Kidney (tissue), 14 donors: ENCODE measurements around the gene RNF112. TPM values are rescaled to one million over a fixed set of nuclear protein-coding genes. Genes with fewer than 3 reads are reported as not detected.
"Not testable (repeated sequence)": the region's sequence is repeated elsewhere in the genome, so short reads cannot be mapped to it uniquely, and the experiment has no call there.

Experiments used
- DNase-seq, 5 donors: peaks; one replicate each; pipeline ENCODE4 v3.0.0-alpha.2; 2013 to 2020
- FAIRE-seq: peaks from 2 replicates; lab custom pipeline; 2012; peaks lifted over from hg19 to GRCh38; lab: Jason Lieb, UNC
- H3K27ac ChIP-seq, 2 donors: one replicate each; pipeline ENCODE4 v1.7.0; 2013; ENCODE audit warnings: low read depth in 2 of 2, low read length in 2 of 2, inconsistent platforms in 1 of 2
- H3K27me3 ChIP-seq: one replicate; pipeline ENCODE4 v1.7.1; 2013; ENCODE audit warnings: low read length, inconsistent platforms; ENCODE audit not compliant: control insufficient read depth, insufficient read depth
- H3K36me3 ChIP-seq, 3 donors: one replicate each; pipeline versions ENCODE4 v1.7.0 to v1.7.1; 2013; ENCODE audit warnings: low read length in 3 of 3, control low read depth in 1 of 3, inconsistent platforms in 1 of 3; ENCODE audit not compliant: insufficient read depth in 3 of 3, control insufficient read depth in 2 of 3
- H3K4me1 ChIP-seq, 3 donors: one replicate each; pipeline versions ENCODE4 v1.7.0 to v1.7.1; 2013; ENCODE audit warnings: low read length in 3 of 3, inconsistent platforms in 1 of 3, low read depth in 1 of 3; ENCODE audit not compliant: control insufficient read depth in 2 of 3, insufficient read depth in 2 of 3
- H3K4me3 ChIP-seq, 3 donors: one replicate each; pipeline versions ENCODE4 v1.7.0 to v1.8.1; 2013; ENCODE audit warnings: low read length in 3 of 3, control low read depth in 1 of 3, inconsistent platforms in 1 of 3
- H3K9ac ChIP-seq, 3 donors: one replicate each; pipeline versions ENCODE4 v1.7.0 to v1.7.1; 2013; ENCODE audit warnings: low read length in 3 of 3, control low read depth in 1 of 3, inconsistent platforms in 1 of 3
- H3K9me3 ChIP-seq, 3 donors: one replicate each; pipeline versions ENCODE4 v1.7.0 to v1.7.1; 2013; ENCODE audit warnings: low read length in 3 of 3, control low read depth in 1 of 3, inconsistent platforms in 1 of 3; ENCODE audit not compliant: control insufficient read depth in 2 of 3, insufficient read depth in 1 of 3
- CTCF ChIP-seq: IDR thresholded peaks from 3 replicates; pipeline ENCODE4 v1.5.1; 2012; ENCODE audit warnings: mild to moderate bottlenecking, moderate library complexity, borderline replicate concordance; ENCODE audit not compliant: insufficient read depth; ENCODE audit errors: extremely low read depth
- intact Hi-C: fragments of 100-400 bp; cut with DNase I; formaldehyde crosslinking; loops from one replicate; pipeline ENCODE4 v1.11.1; 2022
- polyA plus RNA-seq: library from polyadenylated mRNA; stranded (reverse); fragments of 350-450 nt; fragmentation: Illumina TruSeq; extraction: RNeasy Lipid Tissue Mini Kit (QIAGEN cat#74804); gene quantifications from one replicate; pipeline ENCODE4 v1.2.3, GENCODE V29; 2014; ENCODE audit warnings: low read depth, low replicate concordance; ENCODE audit not compliant: insufficient read depth
- total RNA-seq: library from RNA; stranded (reverse); fragmentation: NEBNext Ultra II Directional; extraction: Animal tissue kit (Norgen Biotek cat#: 25700); gene quantifications from one replicate; pipeline ENCODE4 v1.2.1, GENCODE V29; 2021
- donor health status: control.
- donor health status: control.
- donor health status: control.
- donor health status: control.
- donor health status: control.
- donor health status: DM: yes; HTN: yes; CAD: no.
- donor health status: Normal renal cell carcinoma (clear cell type).

RNF112 gene
- total and polyA plus RNA-seq, 2 donors from 2014 or later: 0.99 to 7.3 TPM

- H3K9me3 ChIP-seq: no peaks in the 10 kb centered on the region
- H3K36me3 ChIP-seq: no peaks in the 10 kb centered on the region
- peak in 1 of 5 donors; percentile 9 for DNase-seq
- intact Hi-C loops: no loop called here
- no peak overlapping the region for H3K4me3 ChIP-seq
- TF ChIP-seq CTCF: no peak
- FAIRE-seq: no peak
- no peaks in the 10 kb centered on the region for H3K27me3 ChIP-seq
- peaks cover 0 to 3% (median 0%) of the 10 kb centered on the region in 3 donors for H3K4me1 ChIP-seq
- H3K9ac ChIP-seq: no peak overlapping the region
- no peak overlapping the region for H3K27ac ChIP-seq
Measured at GRCh38 chr17:19457046-19457445, 46.0 kb downstream of the RNF112 start.

- Histone ChIP-seq H3K27me3 (no peaks in the 10 kb centered on the region), H3K4me1 (peaks cover 0 to 3% (median 0%) of the 10 kb centered on the region in 3 donors), H3K9ac (no peak overlapping the region), H3K36me3 (no peaks in the 10 kb centered on the region), H3K9me3 (no peaks in the 10 kb centered on the region), H3K4me3 (no peak overlapping the region), H3K27ac (no peak overlapping the region)
- TF ChIP-seq CTCF: no peak
- intact Hi-C loops: no loop called here
- DNase-seq: peak in 2 of 5 donors; percentile 19 to 35
- no peak for FAIRE-seq
Measured at GRCh38 chr17:19457830-19458271, 46.8 kb downstream of the RNF112 start.

- intact Hi-C loops, H3K27me3 ChIP-seq, H3K27ac ChIP-seq, H3K9ac ChIP-seq, FAIRE-seq, H3K4me3 ChIP-seq, DNase-seq, H3K36me3 ChIP-seq, H3K4me1 ChIP-seq, H3K9me3 ChIP-seq: not testable (repeated sequence)
Measured at GRCh38 chr17:19458481-19458880, 47.4 kb downstream of the RNF112 start.

- intact Hi-C loops, FAIRE-seq, H3K9ac ChIP-seq, H3K4me3 ChIP-seq, H3K27ac ChIP-seq, H3K4me1 ChIP-seq, H3K9me3 ChIP-seq, H3K36me3 ChIP-seq, H3K27me3 ChIP-seq: not testable (repeated sequence)
- DNase-seq: peak in 1 of 5 donors; percentile 7
Measured at GRCh38 chr17:19459018-19459655, 48.1 kb downstream of the RNF112 start.
